Panc1 (cell line): ENCODE data around the gene NUDT16L1. TPM values are rescaled to one million over a fixed set of nuclear protein-coding genes. Genes with fewer than 3 reads are reported as not detected.

Experiments used
- ATAC-seq: fragments of 200-7000 bp; cut with Tn5 transposase; 2 replicates; pipeline ENCODE4 v1.9.1; 2020; ENCODE audit warnings: mild to moderate bottlenecking, moderate library complexity
- BruUV-seq: library from RNA; stranded (reverse); fragments of 400-500 nt; replicated peaks from 2 replicates; lab custom pipeline; 2021; lab: Mats Ljungman, UMichigan
- CTCF ChIA-PET: fragments of 300-600 bp; sonication (Branson Sonifier 250); formaldehyde crosslinking; loops from one replicate; lab custom pipeline; 2022; ENCODE audit warnings: antibody characterized with exemption; lab: Charles Lee
- POLR2A ChIA-PET: fragments of 300-600 bp; sonication (Branson Sonifier 250); formaldehyde crosslinking; loops from one replicate; lab custom pipeline; 2022; ENCODE audit warnings: antibody characterized with exemption; lab: Charles Lee
- DNase-seq: peaks from one replicate; pipeline ENCODE4 v3.0.0-alpha.2; 2010; ENCODE audit warnings: low read depth, low spot score
- H3K27ac ChIP-seq: 2 replicates; pipeline ENCODE4 v1.5.1; 2011; ENCODE audit warnings: mild to moderate bottlenecking, low read length, inconsistent platforms
- H3K27me3 ChIP-seq: fragments of 200-500 bp; sonication (Bioruptor generic); 2 replicates; pipeline ENCODE4 v1.6.0; 2014; ENCODE audit warnings: low read length, inconsistent platforms; ENCODE audit not compliant: control insufficient read depth, insufficient read depth
- H3K36me3 ChIP-seq: fragments of 200-500 bp; sonication (Bioruptor generic); 2 replicates; pipeline ENCODE4 v1.5.1; 2014; ENCODE audit warnings: inconsistent platforms, mild to moderate bottlenecking, low read length, moderate library complexity; ENCODE audit not compliant: control insufficient read depth, insufficient read depth
- H3K4me1 ChIP-seq: 2 replicates; pipeline ENCODE4 v1.5.1; 2011; ENCODE audit warnings: inconsistent platforms, mild to moderate bottlenecking, low read length, moderate library complexity; ENCODE audit not compliant: control insufficient read depth, insufficient read depth
- H3K4me3 ChIP-seq, 2 experiments: 2 replicates each; pipeline ENCODE4 v1.5.1; 2011 to 2012; ENCODE audit warnings: low read depth in 2 of 2, low read length in 2 of 2, mild to moderate bottlenecking in 2 of 2, inconsistent platforms in 1 of 2, moderate library complexity in 1 of 2
- H3K9me3 ChIP-seq: fragments of 200-500 bp; sonication (Bioruptor generic); 2 replicates; pipeline ENCODE4 v1.5.1; 2014; ENCODE audit warnings: low read depth, mild to moderate bottlenecking, inconsistent platforms, low read length, moderate library complexity; ENCODE audit not compliant: control insufficient read depth, insufficient read depth
- CTCF ChIP-seq: fragments of 450-650 bp; IDR thresholded peaks from 2 replicates; pipeline ENCODE4 v1.5.1; 2017; ENCODE audit warnings: mild to moderate bottlenecking
- POLR2AphosphoS5 ChIP-seq: IDR thresholded peaks from 2 replicates; pipeline ENCODE4 v1.6.1; 2012; ENCODE audit warnings: mild to moderate bottlenecking, low read depth, low read length, moderate library complexity
- REST ChIP-seq, 2 experiments: IDR thresholded peaks; 2 replicates each; pipeline ENCODE4 v1.6.1; 2011 to 2012; ENCODE audit warnings: low read depth in 2 of 2, control low read depth in 1 of 2, low read length in 1 of 2, mild to moderate bottlenecking in 1 of 2, moderate library complexity in 1 of 2; ENCODE audit not compliant: insufficient read depth in 1 of 2
- SIN3A ChIP-seq: IDR thresholded peaks from 2 replicates; pipeline ENCODE4 v1.6.1; 2012; ENCODE audit warnings: low read depth, mild to moderate bottlenecking, low read length, moderate library complexity, borderline replicate concordance; ENCODE audit not compliant: insufficient read depth
- TCF7L2 ChIP-seq: IDR thresholded peaks from 2 replicates; pipeline ENCODE4 v1.6.1; 2011; ENCODE audit warnings: mild to moderate bottlenecking, low read depth, low read length, inconsistent platforms
- in situ Hi-C: cut with HindIII; loops from 2 replicates; pipeline ENCODE4 v1.10.0; 2016; ENCODE audit warnings: low sequenced_read_pairs, low pct_unique_long_range_greater_than_20kb
- intact Hi-C: fragments of 100-400 bp; cut with micrococcal nuclease; formaldehyde crosslinking; loops from one replicate; pipeline ENCODE4 v1.10.0; 2022; ENCODE audit not compliant: unreplicated experiment
- total RNA-seq: library from RNA; stranded (reverse); gene quantifications from one replicate; pipeline ENCODE4 v1.2.1, GENCODE V29; 2021; ENCODE audit not compliant: unreplicated experiment

The NUDT16L1 gene
- total RNA-seq, 1 experiment from 2014 or later = 42.9 TPM

GRCh38 chr16:4647644-4647980 lies 45.8 kb upstream of the NUDT16L1 start:
- TF ChIP-seq POLR2AphosphoS5 = no peak
- no peak for TF ChIP-seq REST (IDR thresholded peaks at IDR 0.05; ENCODE audit: insufficient read depth in 1 of 2, low read depth in 2 of 2, low read length in 1 of 2)
- CTCF ChIA-PET = no interaction called here
- in situ Hi-C loops = no loop called here

GRCh38 chr16:4648917-4649316 lies 44.4 kb upstream of the NUDT16L1 start:
- H3K9me3 ChIP-seq = no peaks in the 10 kb centered on the region
- no peaks in the 10 kb centered on the region for H3K27me3 ChIP-seq
- intact Hi-C loops = no loop called here
- TF ChIP-seq SIN3A = no peak
- TF ChIP-seq POLR2AphosphoS5 = no peak
- TF ChIP-seq REST (IDR thresholded peaks at IDR 0.05; ENCODE audit: insufficient read depth in 1 of 2, low read depth in 2 of 2, low read length in 1 of 2) = no peak
- TF ChIP-seq TCF7L2 = no peak
- TF ChIP-seq CTCF = no peak
- ChIA-PET POLR2A (no interaction called here), CTCF (no interaction called here)
- no peak overlapping the region for H3K27ac ChIP-seq
- no TSS peak for BruUV-seq
- H3K36me3 ChIP-seq = no peaks in the 10 kb centered on the region
- no peak for ATAC-seq
- no peak overlapping the region for H3K4me3 ChIP-seq
- no peaks in the 10 kb centered on the region for H3K4me1 ChIP-seq
- in situ Hi-C loops = no loop called here
- no peak for DNase-seq

More at GRCh38 chr16:4647644-4647980, 45.8 kb upstream of the NUDT16L1 start:
- no peak overlapping the region for H3K4me3 ChIP-seq
- no peak overlapping the region for H3K27ac ChIP-seq
- no peaks in the 10 kb centered on the region for H3K36me3 ChIP-seq
- ATAC-seq (no peak), DNase-seq (no peak)
- no peaks in the 10 kb centered on the region for H3K9me3 ChIP-seq
- no peaks in the 10 kb centered on the region for H3K27me3 ChIP-seq
- intact Hi-C loops = no loop called here
- BruUV-seq = no TSS peak
- no peaks in the 10 kb centered on the region for H3K4me1 ChIP-seq
- POLR2A ChIA-PET = no interaction called here
